Mesenchymal stem cell (in vitro differentiated cells and primary cell): ENCODE measurements around the gene BRCA1.

ENCODE experiments used
- DNase-seq: peaks from one replicate; pipeline ENCODE4 v3.0.0-alpha.2; 2013
- H2AFZ ChIP-seq: one replicate; pipeline ENCODE4 v1.6.1; 2013; ENCODE audit warnings: low read depth, mild to moderate bottlenecking, control low read depth, inconsistent platforms, low read length, moderate library complexity
- H2AK5ac ChIP-seq: 2 replicates; pipeline ENCODE4 v1.6.1; 2013; ENCODE audit warnings: low read length, moderate library complexity, mild to moderate bottlenecking, inconsistent platforms; ENCODE audit not compliant: severe bottlenecking
- H2BK120ac ChIP-seq: one replicate; pipeline ENCODE4 v1.6.1; 2013; ENCODE audit warnings: low read depth, mild to moderate bottlenecking, inconsistent platforms, low read length, moderate library complexity
- H2BK12ac ChIP-seq, 2 experiments: one replicate each; pipeline ENCODE4 v1.6.1; 2013; ENCODE audit warnings: inconsistent platforms in 2 of 2, low read length in 2 of 2, mild to moderate bottlenecking in 2 of 2, moderate library complexity in 2 of 2, control low read depth in 1 of 2
- H2BK15ac ChIP-seq: one replicate; pipeline ENCODE4 v1.6.1; 2013; ENCODE audit warnings: mild to moderate bottlenecking, low read depth, inconsistent platforms; ENCODE audit not compliant: poor library complexity, severe bottlenecking
- H2BK5ac ChIP-seq: 2 replicates; pipeline ENCODE4 v1.6.1; 2013; ENCODE audit warnings: low read depth, mild to moderate bottlenecking, low read length, control low read depth, inconsistent platforms; ENCODE audit not compliant: poor library complexity, severe bottlenecking
- H3K14ac ChIP-seq, 2 experiments: one replicate each; pipeline ENCODE4 v1.6.1; 2013; ENCODE audit warnings: inconsistent platforms in 2 of 2, low read length in 2 of 2, control low read depth in 1 of 2, mild to moderate bottlenecking in 1 of 2, moderate library complexity in 1 of 2
- H3K18ac ChIP-seq, 2 experiments: one replicate each; pipeline ENCODE4 v1.6.1; 2013; ENCODE audit warnings: inconsistent platforms in 2 of 2, low read length in 2 of 2, control low read depth in 1 of 2, low read depth in 1 of 2, mild to moderate bottlenecking in 1 of 2
- H3K23ac ChIP-seq, 2 experiments: one replicate each; pipeline ENCODE4 v1.6.1; 2013; ENCODE audit warnings: inconsistent platforms in 2 of 2, low read length in 2 of 2, mild to moderate bottlenecking in 2 of 2, moderate library complexity in 2 of 2, control low read depth in 1 of 2
- H3K27ac ChIP-seq: 2 replicates; pipeline ENCODE4 v1.5.1; 2013; ENCODE audit warnings: mild to moderate bottlenecking, moderate library complexity, low read length, control low read depth, inconsistent platforms; ENCODE audit not compliant: poor library complexity, severe bottlenecking
- H3K27me3 ChIP-seq, 2 experiments: 2 replicates each; pipeline versions ENCODE4 v1.6.1 to v1.7.0; 2013; ENCODE audit warnings: low read length in 2 of 2, mild to moderate bottlenecking in 2 of 2, moderate library complexity in 2 of 2, control low read depth in 1 of 2, inconsistent platforms in 1 of 2; ENCODE audit not compliant: control insufficient read depth in 1 of 2, insufficient read depth in 1 of 2
- H3K36me3 ChIP-seq, 2 experiments: 2 replicates each; pipeline versions ENCODE4 v1.6.1 to v1.7.0; 2013; ENCODE audit warnings: low read length in 2 of 2, control low read depth in 1 of 2, inconsistent platforms in 1 of 2, low read depth in 1 of 2, mild to moderate bottlenecking in 1 of 2; ENCODE audit not compliant: insufficient read depth in 2 of 2, control insufficient read depth in 1 of 2
- H3K4ac ChIP-seq, 2 experiments: one replicate each; pipeline ENCODE4 v1.6.1; 2013; ENCODE audit warnings: inconsistent platforms in 2 of 2, low read length in 2 of 2, mild to moderate bottlenecking in 2 of 2, moderate library complexity in 2 of 2, control low read depth in 1 of 2, low read depth in 1 of 2
- H3K4me1 ChIP-seq: 2 replicates; pipeline ENCODE4 v1.6.1; 2013; ENCODE audit warnings: low read depth, low read length, control low read depth; ENCODE audit not compliant: control insufficient read depth, insufficient read depth
- H3K4me2 ChIP-seq: 2 replicates; pipeline ENCODE4 v1.6.1; 2013; ENCODE audit warnings: low read length, mild to moderate bottlenecking, inconsistent platforms; ENCODE audit not compliant: poor library complexity, severe bottlenecking
- H3K4me3 ChIP-seq, 2 experiments: 2 replicates each; pipeline versions ENCODE4 v1.5.1 to v1.7.0; 2013; ENCODE audit warnings: low read length in 2 of 2, mild to moderate bottlenecking in 2 of 2, control low read depth in 1 of 2, low read depth in 1 of 2; ENCODE audit not compliant: insufficient read depth in 1 of 2
- H3K79me1 ChIP-seq: replicated peaks from 2 replicates; pipeline ENCODE4 v1.6.1; 2013; ENCODE audit warnings: mild to moderate bottlenecking, control low read depth, low read length, inconsistent platforms; ENCODE audit not compliant: poor library complexity, severe bottlenecking
- H3K9ac ChIP-seq: 2 replicates; pipeline ENCODE4 v1.7.0; 2013; ENCODE audit warnings: mild to moderate bottlenecking, low read length, moderate library complexity
- H3K9me3 ChIP-seq: 2 replicates; pipeline ENCODE4 v1.7.0; 2013; ENCODE audit warnings: mild to moderate bottlenecking, low read length; ENCODE audit not compliant: control insufficient read depth
- H4K8ac ChIP-seq: one replicate; pipeline ENCODE4 v1.6.1; 2013; ENCODE audit warnings: inconsistent platforms, mild to moderate bottlenecking, low read length, moderate library complexity
- H4K91ac ChIP-seq: one replicate; pipeline ENCODE4 v1.6.1; 2013; ENCODE audit warnings: mild to moderate bottlenecking, low read length, inconsistent platforms
- WGBS: methylation state at CpG from one replicate; pipeline ENCODE4 v1.1.7; 2013; ENCODE audit warnings: mixed read lengths; 5-methylcytosine and 5-hydroxymethylcytosine counted together

Gene BRCA1

DNA sequence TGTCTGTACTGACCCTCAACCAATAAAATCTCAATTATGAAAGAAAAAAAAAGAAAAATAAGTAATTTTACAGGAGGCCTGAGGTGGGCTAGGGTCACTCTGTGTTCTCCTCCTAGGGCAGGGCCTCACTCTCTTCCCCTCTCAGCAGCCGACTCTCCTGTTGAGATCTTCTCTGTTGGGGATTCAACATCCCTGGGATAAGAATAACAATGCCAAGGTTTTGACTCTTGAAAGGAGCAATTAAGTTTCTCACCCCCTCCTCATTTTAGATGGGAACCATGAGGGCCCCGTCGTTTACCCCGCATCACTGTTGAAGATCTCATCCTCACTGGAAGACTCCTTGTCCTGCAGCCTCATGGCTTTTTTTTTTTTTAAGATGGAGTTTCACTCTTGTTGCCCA, 21.5 kb upstream of the BRCA1 start:
- no peak overlapping the region for H3K4me3 ChIP-seq

DNA sequence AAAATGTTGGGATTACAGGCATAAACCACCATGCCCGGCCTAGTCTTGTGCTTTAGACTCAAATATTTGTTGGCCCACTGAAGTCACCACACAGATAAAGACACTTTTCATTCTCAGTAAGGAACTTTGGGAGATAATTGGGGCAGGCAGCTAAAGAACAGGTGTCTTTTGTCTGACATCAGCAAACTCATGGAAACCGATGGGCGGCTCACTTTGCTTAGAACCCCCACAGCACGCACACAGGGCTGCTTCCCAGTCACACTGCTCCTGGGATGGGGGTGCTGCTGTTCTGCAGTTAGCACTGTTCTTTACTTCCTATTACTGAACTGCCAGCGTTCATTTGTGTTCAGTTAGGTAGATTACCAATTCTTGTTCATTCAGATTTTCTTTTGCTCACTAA, 18.0 kb upstream of the BRCA1 start:
- 94% methylated on average over 4 of the region's 5 CpGs for WGBS
- Histone ChIP-seq H3K4me1 (peaks cover 2% of the 10 kb centered on the region), H3K27ac (no peak overlapping the region), H2BK5ac (no peak overlapping the region), H3K4me3 (no peak overlapping the region), H4K91ac (no peak overlapping the region), H3K4ac (no peak overlapping the region), H4K8ac (no peak overlapping the region), H3K23ac (no peak overlapping the region), H3K36me3 (peaks cover 3 to 14% of the 10 kb centered on the region in 2 experiments), H2BK120ac (no peak overlapping the region), H3K18ac (no peak overlapping the region), H3K79me1 (peaks cover 3% of the 10 kb centered on the region), H2AK5ac (no peak overlapping the region), H2BK15ac (no peak overlapping the region), H2AFZ (no peak overlapping the region), H3K4me2 (no peak overlapping the region), H3K14ac (no peak overlapping the region), H3K9ac (no peak overlapping the region), H3K9me3 (no peaks in the 10 kb centered on the region), H3K27me3 (no peaks in the 10 kb centered on the region), H2BK12ac (no peak overlapping the region)
- no peak for DNase-seq

More for the DNA sequence above, 21.5 kb upstream of the BRCA1 start:
- H3K23ac ChIP-seq: no peak overlapping the region
- no peak overlapping the region for H4K8ac ChIP-seq
- no peak overlapping the region for H3K4ac ChIP-seq
- DNase-seq: no peak
- H2AFZ ChIP-seq: no peak overlapping the region
- H2BK5ac ChIP-seq: no peak overlapping the region
- H3K27ac ChIP-seq: no peak overlapping the region
- no peak overlapping the region for H4K91ac ChIP-seq
- no peaks in the 10 kb centered on the region for H3K4me1 ChIP-seq
- peaks cover 4% of the 10 kb centered on the region for H3K79me1 ChIP-seq
- H2BK120ac ChIP-seq: no peak overlapping the region
- no peak overlapping the region for H2AK5ac ChIP-seq
- no peak overlapping the region for H3K18ac ChIP-seq
- H3K14ac ChIP-seq: no peak overlapping the region
- 91% methylated on average over 4 of the region's 4 CpGs for WGBS
- H3K4me2 ChIP-seq: no peak overlapping the region
- H2BK12ac ChIP-seq: no peak overlapping the region
- H3K9me3 ChIP-seq: no peaks in the 10 kb centered on the region
- peaks cover 3 to 7% of the 10 kb centered on the region in 2 experiments for H3K36me3 ChIP-seq
- no peak overlapping the region for H3K9ac ChIP-seq
- H3K27me3 ChIP-seq: no peaks in the 10 kb centered on the region
- no peak overlapping the region for H2BK15ac ChIP-seq

GRCh38 chr17:43142153-43142552, 17.0 kb upstream of the BRCA1 start:
- Histone ChIP-seq H3K4ac (no peak overlapping the region), H2AFZ (no peak overlapping the region), H3K9me3 (no peaks in the 10 kb centered on the region), H3K4me2 (no peak overlapping the region), H4K8ac (no peak overlapping the region), H2AK5ac (no peak overlapping the region), H3K79me1 (peaks cover 3% of the 10 kb centered on the region), H2BK120ac (no peak overlapping the region), H3K27me3 (no peaks in the 10 kb centered on the region), H4K91ac (no peak overlapping the region), H2BK12ac (no peak overlapping the region), H3K23ac (no peak overlapping the region), H3K27ac (no peak overlapping the region), H3K18ac (no peak overlapping the region), H3K4me1 (peaks cover 2% of the 10 kb centered on the region), H3K36me3 (peaks cover 3 to 14% of the 10 kb centered on the region in 2 experiments), H3K4me3 (no peak overlapping the region), H3K14ac (no peak overlapping the region), H2BK5ac (no peak overlapping the region), H3K9ac (no peak overlapping the region), H2BK15ac (no peak overlapping the region)
- 91% methylated on average over 4 of the region's 5 CpGs for WGBS
- no peak for DNase-seq

DNA sequence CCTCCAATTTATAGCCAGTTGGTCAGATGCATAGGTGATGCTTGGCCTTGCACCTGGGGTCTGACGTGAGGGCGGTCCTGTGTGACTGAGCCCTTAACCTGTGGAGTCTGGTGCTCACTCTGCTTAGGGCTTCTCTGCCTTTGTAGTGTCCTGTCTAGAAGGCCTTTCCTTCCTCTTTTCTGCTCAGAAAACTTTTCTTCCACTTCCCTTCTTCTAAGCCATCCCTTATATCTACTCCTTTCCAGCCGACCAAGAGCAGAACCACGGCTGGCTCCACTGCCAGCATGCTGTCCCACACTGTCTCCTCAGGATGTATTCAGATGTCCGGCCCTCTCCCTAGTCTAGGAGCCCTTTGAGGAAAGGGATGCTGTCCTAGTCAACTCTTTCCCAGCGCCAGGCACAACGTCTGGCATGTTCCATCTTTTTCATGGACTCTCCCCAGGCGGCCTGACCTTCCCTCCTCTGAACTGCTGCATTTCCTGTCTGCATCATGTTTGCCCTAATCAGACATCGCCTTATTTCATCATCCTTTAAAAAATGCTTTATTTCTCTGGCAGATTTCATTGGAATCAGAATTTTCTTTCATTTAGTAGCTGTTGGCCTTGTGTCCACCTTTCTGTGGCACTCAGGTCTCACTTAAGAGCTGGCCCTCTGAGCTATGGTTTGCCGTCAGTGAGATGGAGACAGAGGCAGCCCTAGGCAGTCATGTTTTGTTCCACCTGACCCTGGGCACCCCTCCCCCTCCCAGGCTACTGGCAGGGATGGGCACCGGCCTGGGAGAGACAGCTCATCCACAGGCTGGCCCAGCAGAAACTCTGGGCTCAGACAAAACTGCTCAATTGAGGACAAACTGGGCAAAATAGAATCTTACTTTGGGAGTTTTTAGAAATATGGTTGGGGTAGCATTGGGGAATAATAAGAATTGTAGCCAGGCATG, 15.5 kb upstream of the BRCA1 start:
- H3K4ac ChIP-seq: no peak overlapping the region
- H3K14ac ChIP-seq: no peak overlapping the region
- peaks cover 4% of the 10 kb centered on the region for H3K79me1 ChIP-seq
- H4K8ac ChIP-seq: no peak overlapping the region
- H3K27ac ChIP-seq: no peak overlapping the region
- 94% methylated on average over 11 of the region's 11 CpGs for WGBS
- H2BK5ac ChIP-seq: no peak overlapping the region
- no peak overlapping the region for H4K91ac ChIP-seq
- no peak overlapping the region for H2BK120ac ChIP-seq
- H2AFZ ChIP-seq: no peak overlapping the region
- H3K23ac ChIP-seq: no peak overlapping the region
- no peak overlapping the region for H3K4me2 ChIP-seq
- H2AK5ac ChIP-seq: no peak overlapping the region
- no peak overlapping the region for H3K9ac ChIP-seq
- H3K18ac ChIP-seq: no peak overlapping the region
- H3K27me3 ChIP-seq: no peaks in the 10 kb centered on the region
- DNase-seq: no peak
- H2BK15ac ChIP-seq: no peak overlapping the region
- no peak overlapping the region for H3K4me3 ChIP-seq
- peaks cover 2% of the 10 kb centered on the region for H3K4me1 ChIP-seq
- H3K9me3 ChIP-seq: no peaks in the 10 kb centered on the region
- peaks cover 6 to 17% of the 10 kb centered on the region in 2 experiments for H3K36me3 ChIP-seq
- H2BK12ac ChIP-seq: no peak overlapping the region
